GM12872 (cell line): Measurements from ENCODE around the gene PRKCA.

Source experiments
- TF ChIP-seq, protein P1 (sequence below): IDR thresholded peaks from 3 replicates; pipeline ENCODE4 v1.5.1; 2011; ENCODE audit warnings: low read depth, mild to moderate bottlenecking, low read length, moderate library complexity; ENCODE audit not compliant: insufficient read depth

PRKCA gene

GRCh38 chr17:66511135-66511534, 208.7 kb downstream of the PRKCA start:
- TF ChIP-seq, protein P1, sequence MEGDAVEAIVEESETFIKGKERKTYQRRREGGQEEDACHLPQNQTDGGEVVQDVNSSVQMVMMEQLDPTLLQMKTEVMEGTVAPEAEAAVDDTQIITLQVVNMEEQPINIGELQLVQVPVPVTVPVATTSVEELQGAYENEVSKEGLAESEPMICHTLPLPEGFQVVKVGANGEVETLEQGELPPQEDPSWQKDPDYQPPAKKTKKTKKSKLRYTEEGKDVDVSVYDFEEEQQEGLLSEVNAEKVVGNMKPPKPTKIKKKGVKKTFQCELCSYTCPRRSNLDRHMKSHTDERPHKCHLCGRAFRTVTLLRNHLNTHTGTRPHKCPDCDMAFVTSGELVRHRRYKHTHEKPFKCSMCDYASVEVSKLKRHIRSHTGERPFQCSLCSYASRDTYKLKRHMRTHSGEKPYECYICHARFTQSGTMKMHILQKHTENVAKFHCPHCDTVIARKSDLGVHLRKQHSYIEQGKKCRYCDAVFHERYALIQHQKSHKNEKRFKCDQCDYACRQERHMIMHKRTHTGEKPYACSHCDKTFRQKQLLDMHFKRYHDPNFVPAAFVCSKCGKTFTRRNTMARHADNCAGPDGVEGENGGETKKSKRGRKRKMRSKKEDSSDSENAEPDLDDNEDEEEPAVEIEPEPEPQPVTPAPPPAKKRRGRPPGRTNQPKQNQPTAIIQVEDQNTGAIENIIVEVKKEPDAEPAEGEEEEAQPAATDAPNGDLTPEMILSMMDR = no peak

GRCh38 chr17:66514227-66514806, 211.9 kb downstream of the PRKCA start:
- TF ChIP-seq, protein P1 = no peak

GRCh38 chr17:66515974-66516373, 213.6 kb downstream of the PRKCA start:
- TF ChIP-seq, protein P1 = no peak

DNA sequence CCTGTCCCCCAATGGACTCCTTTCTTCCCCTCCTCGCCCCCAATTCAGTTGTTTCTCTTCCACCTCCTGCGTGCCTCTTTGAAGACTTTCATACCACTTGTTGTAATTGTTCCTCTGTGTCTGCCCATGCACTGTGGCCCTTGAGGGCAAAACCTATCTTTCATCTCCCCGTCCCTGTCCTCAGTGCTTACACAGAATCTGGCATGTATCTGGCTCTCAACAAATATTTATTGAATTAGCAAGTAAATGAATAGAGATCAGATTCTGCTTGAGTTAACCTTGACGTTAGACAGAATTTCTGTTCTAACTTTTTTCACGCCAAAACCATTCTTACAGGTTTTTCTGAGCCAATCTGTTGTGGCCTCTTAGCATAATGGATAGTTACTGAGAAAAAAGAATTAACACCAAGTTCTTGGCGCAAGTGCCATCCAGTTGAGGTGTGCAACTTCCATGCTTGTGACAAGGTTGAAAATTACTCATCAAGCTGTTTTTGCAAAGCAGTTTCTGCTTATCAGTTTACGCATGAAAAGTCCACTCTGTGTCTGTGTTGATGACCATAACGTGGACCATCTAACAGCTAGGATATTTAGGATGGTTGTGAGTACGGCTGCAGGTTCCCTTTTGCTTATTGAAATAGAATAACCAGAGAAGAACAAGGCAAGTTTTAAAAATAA, 215.1 kb downstream of the PRKCA start:
- TF ChIP-seq, protein P1 = no peak

- TF ChIP-seq, protein P1 = no peak
Observed at GRCh38 chr17:66518108-66518507, 215.7 kb downstream of the PRKCA start.

DNA sequence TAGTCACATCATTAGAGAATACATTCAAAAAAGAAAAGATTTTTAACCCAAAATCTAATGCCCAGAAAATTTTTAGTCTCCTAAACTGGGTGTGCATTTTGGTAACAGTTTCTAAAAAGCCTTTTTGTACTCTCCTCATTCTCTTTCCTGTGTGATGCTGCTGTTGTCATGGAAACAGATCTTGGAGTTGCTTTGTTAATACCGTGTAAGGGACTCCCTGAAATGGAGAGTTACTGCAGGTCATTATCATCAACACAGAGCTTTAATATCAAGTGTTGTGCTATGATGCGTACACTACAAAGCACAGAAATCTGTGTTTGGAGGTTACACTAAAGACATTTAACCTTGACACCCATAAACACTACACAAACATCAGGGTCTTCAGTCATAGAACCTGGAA, 216.3 kb downstream of the PRKCA start:
- TF ChIP-seq, protein P1 = no peak

- TF ChIP-seq, protein P1 = no peak
Observed at GRCh38 chr17:66519154-66519553, 216.7 kb downstream of the PRKCA start.
